Measurements from ENCODE around the gene SAP30.

SAP30 gene

DNA sequence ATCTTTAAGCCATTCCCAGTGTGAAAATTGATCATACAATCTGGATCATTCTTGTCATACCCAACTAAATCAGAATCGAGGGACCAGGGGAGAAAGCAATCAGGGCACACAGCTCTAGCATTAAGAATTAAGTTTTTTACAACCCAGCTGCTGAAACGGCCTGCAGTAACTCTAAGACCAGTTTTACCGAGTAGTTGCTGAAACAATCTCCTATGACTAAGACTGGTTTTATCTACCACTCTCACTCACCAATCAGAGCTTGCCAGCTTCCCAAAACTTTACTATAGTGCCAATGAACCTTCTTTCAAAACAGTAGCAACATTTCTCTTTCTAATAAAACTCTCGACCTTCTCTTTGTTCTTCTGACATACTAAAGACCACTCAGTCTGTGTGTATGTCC is 2.8 kb upstream of the SAP30 start:
- no peak for DNase-seq

DNA sequence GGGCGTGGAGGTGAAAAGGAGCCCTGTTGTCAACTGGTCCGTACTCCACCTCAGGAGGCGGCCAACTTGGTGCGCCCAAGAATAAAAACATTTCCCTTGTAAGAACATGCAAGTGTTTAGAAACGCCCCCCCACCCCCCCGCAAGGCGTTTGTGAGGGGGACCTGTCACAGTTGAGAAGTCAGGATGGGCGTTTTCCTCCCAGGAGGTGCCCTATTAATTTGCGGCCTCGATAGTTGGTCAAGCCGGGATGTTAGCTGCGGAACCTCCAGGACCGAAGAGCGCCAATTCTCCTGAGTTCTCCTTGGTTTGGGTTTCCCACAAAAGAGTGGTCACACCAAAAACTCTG is 651 bp upstream of the SAP30 start:
- DNase-seq: no peak

- DNase-seq: no peak
These were observed 788 bp downstream of the SAP30 start for GRCh38 chr4:173371292-173372192.

DNA sequence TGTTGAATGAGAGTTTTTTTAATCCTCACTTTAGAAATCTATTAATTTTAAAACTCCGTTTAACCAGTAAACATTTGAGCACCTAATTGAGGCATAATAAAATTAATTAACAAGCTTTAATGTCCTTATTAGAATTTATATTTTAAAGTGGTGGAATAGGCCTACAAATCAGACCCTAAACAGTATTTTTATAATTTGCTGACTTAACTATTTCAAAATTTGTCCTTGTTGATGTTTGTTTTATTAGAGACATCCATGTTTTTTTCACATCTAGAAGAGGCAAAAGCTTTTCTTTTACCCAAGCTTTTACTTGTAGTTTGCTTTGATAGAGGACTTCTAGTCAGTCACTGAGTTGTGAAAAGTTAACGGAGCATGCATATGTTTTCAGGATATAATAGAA is 3.8 kb downstream of the SAP30 start:
- no peak for DNase-seq

DNA sequence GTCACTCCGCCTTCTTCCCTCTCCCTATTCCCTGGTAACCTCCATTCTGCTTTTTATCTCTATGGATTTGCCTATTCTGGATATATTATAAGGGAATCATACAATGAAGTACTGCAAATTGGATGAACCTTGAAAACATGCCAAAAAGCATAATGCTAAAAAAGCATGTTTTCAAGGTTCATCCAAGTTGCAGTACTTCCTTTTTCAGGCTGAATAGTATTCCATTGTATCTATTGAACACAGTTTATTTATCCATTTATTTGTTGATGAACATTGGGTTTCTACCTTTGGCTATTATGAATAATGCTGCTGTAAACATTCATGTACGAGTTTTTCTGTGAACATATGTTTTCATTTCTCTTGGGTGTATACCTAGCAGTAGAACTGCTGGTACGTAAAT is 9.2 kb downstream of the SAP30 start:
- DNase-seq: no peak

DNA sequence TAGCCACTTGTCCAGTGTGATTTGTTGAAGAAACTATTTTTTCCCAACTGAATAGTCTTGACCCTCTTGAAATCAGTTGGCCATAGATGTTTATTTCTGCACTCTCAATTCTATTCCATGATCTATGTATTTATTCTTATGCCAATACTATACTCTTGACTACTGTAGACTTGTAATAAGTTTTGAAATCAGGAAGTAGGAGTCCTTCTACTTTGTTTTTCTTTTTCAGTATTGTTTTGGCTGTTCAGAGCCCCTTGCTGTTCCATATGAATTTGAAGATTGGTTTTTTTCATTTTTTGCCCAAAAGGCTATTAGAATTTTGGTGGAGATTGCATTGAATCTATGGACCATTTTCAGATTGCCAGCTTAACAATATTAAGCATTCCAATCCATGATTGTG is 10.2 kb downstream of the SAP30 start:
- DNase-seq: no peak

DNA sequence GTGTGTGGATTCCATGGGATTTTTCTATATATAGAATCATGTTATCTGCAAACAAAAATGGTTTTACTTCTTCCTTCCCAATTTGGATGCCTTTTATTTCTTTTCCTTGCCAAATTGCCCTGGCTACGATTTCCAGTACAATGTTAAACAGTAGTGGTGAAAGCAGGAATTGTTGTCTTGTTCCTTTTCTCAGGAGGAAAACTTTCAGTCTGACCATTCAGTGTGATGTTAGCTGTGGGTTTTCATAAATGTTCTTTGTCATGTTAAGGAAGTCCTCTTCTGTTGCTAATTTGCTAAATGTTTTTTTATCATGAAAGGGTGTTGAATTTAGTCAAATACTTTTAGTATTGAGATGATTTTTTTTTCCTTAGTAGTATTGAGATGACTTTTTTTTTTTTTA is 10.9 kb downstream of the SAP30 start:
- no peak for DNase-seq

DNA sequence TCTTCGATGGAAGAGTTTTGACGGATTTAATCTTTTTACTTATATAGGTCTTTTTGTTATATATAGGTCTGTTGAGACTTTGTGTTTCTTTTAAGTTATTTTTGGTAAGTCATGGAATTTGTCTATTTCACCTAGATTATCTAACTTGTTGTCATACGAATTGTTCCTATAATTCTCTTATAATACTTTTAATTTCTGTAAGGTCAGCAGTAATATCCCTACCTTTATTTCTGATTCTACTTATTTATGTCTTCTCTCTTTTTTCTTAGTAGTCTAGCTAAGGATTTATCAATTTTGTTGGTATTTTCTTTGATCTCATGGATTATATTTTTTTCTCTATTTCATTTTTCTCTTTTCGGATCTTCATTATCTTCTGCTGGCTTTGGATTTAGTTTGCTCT is 11.6 kb downstream of the SAP30 start:
- DNase-seq: no peak

- DNase-seq: no peak
These were observed 16.0 kb downstream of the SAP30 start for GRCh38 chr4:173386751-173387150.

DNA sequence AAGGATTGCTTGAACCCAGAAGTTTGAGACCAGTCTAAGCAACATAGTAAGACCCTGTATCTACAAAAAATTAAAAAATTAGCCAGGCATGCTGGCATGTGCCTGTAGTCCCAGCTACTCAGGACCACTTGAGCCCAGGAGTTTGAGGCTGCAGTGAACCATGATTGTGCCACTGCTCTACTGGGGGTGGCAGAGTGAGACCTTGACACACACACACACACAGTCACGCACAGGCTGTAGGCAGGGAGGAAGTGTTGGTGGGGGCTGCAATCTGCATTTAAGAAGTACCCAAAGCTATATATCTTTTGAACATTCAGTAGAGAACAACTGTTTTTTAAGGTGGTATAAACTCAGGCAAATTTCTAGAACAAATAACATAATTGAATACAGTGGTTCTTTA is 20.9 kb downstream of the SAP30 start:
- no peak for DNase-seq

GRCh38 chr4:173397604-173398003 is 26.9 kb downstream of the SAP30 start:
- DNase-seq: no peak

DNA sequence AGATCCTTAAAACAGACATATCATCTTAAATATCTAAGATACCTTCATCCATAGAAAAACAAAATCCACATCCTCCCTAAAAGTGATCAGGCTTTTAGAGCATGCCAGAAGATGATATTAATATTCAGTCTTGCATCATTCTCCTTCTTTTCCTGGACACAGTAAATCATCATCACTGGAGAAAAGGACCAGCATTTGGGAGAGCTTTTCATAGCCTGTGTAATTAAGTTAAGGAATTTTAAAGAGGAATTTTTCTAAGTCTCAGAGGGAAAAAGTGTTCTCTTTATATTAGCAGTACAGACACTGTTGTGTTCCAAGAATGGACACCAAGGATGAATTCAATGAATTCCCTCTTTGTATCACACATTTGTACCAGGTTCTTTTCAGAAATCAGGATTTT is 27.5 kb downstream of the SAP30 start:
- no peak for DNase-seq

GRCh38 chr4:173398779-173399415 is 28.1 kb downstream of the SAP30 start, which contains the start of gene SCRG1:
TSS of gene SCRG1 (minus strand) at chr4:173399116. CDS start at chr4:173391414, 7,702 bp downstream.
- DNase-seq: no peak

- no peak for DNase-seq
These were observed 30.3 kb downstream of the SAP30 start for GRCh38 chr4:173401063-173401462.

GRCh38 chr4:173403051-173403450 is 32.3 kb downstream of the SAP30 start:
- DNase-seq: no peak

- DNase-seq: no peak
These were observed 33.6 kb downstream of the SAP30 start for GRCh38 chr4:173404296-173404865.

- no peak for DNase-seq
These were observed 35.3 kb downstream of the SAP30 start for GRCh38 chr4:173405840-173406606.

GRCh38 chr4:173410079-173410478 is 39.3 kb downstream of the SAP30 start:
- DNase-seq: no peak

GRCh38 chr4:173411106-173411693 is 40.4 kb downstream of the SAP30 start:
- no peak for DNase-seq

- no peak for DNase-seq
These were observed 42.3 kb downstream of the SAP30 start for GRCh38 chr4:173413036-173413435.

GRCh38 chr4:173414456-173414855 is 43.7 kb downstream of the SAP30 start:
- no peak for DNase-seq

DNA sequence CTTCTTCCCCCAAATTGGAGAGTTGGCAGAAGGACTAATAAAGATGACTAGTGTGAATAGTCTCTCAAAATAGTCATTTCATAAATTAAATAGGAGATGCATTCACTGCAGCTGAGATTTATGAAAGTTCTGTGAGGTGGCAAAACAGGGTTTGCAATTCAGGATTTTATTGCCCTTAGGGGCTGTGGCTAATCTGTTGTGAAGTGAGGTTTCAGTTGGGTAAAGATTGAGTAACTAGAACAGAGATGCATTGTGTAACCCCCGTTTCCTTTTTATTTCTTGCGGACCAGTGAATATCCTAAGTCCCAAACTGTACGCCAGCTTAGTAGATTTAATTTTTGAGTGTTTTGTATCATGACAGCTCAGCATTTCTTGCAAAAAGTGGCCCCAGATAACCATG is 44.3 kb downstream of the SAP30 start:
- DNase-seq: no peak
